Measurements from ENCODE around the gene ADAMTS3.

GRCh38 chr4:72422416-72422815 lies 146.6 kb downstream of the ADAMTS3 start:
- TF ChIP-seq EZH2 (IDR thresholded peaks at IDR 0.05; ENCODE audit: borderline replicate concordance, insufficient read depth, low read depth, low read length, poor library complexity, severe bottlenecking) (no peak), CTCF (IDR thresholded peaks at IDR 0.05) (no peak)
